ENCODE data around the gene SLC22A12.

DNA sequence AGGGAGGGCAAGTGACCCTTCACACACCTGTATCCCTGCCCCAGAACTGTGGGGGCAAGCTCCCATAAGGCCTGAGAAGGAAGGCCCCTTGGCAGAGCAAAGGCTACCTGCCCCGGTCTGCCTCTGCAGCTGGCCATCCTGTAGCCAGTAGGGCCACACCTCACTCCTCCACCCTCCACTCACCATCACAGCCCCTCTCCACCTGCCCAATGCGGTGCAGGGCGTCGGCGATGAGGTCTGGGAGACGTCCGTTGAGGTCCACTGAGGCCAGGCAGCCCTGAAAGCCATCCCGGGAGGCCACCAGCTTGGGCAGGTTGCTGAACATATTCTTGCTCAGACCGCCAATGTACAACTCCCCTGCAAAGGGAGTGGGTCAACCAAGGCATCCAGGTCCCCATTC lies 57.5 kb downstream of the SLC22A12 start:
- TF ChIP-seq, protein P1, sequence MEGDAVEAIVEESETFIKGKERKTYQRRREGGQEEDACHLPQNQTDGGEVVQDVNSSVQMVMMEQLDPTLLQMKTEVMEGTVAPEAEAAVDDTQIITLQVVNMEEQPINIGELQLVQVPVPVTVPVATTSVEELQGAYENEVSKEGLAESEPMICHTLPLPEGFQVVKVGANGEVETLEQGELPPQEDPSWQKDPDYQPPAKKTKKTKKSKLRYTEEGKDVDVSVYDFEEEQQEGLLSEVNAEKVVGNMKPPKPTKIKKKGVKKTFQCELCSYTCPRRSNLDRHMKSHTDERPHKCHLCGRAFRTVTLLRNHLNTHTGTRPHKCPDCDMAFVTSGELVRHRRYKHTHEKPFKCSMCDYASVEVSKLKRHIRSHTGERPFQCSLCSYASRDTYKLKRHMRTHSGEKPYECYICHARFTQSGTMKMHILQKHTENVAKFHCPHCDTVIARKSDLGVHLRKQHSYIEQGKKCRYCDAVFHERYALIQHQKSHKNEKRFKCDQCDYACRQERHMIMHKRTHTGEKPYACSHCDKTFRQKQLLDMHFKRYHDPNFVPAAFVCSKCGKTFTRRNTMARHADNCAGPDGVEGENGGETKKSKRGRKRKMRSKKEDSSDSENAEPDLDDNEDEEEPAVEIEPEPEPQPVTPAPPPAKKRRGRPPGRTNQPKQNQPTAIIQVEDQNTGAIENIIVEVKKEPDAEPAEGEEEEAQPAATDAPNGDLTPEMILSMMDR (IDR thresholded peaks at IDR 0.05; ENCODE audit: insufficient read depth, low read length, poor library complexity, severe bottlenecking) = no peak
- TF ChIP-seq EZH2phosphoT487 (conservative IDR thresholded peaks at IDR 0.05; ENCODE audit: low read length) = no peak

All from SU-DHL-6 (cell line).